SU-DHL-6 (cell line): Measurements from ENCODE around the gene LHX1.

Source experiments
- H2AFZ ChIP-seq: fragments of 200-600 bp; sonication (generic); 2 replicates; pipeline ENCODE4 v1.6.1; 2014; ENCODE audit warnings: low read depth, mild to moderate bottlenecking, moderate library complexity, mixed read lengths, antibody characterized with exemption, low read length; ENCODE audit not compliant: severe bottlenecking
- H3F3A ChIP-seq: fragments of 200-600 bp; shearing (Covaris generic); 2 replicates; pipeline ENCODE4 v1.6.0; 2016; ENCODE audit warnings: antibody characterized with exemption, mild to moderate bottlenecking; ENCODE audit not compliant: insufficient read depth
- H3K27ac ChIP-seq: fragments of 200-600 bp; sonication (generic); 2 replicates; pipeline ENCODE4 v1.5.1; 2016; ENCODE audit warnings: low read depth, mild to moderate bottlenecking, low read length, moderate library complexity, mixed read lengths
- H3K27me3 ChIP-seq: fragments of 200-600 bp; sonication (generic), shearing (Covaris generic); 2 replicates; pipeline ENCODE4 v1.6.0; 2014; ENCODE audit warnings: mild to moderate bottlenecking, low read length
- H3K36me3 ChIP-seq: fragments of 200-600 bp; sonication (generic); 2 replicates; pipeline ENCODE4 v1.6.1; 2014; ENCODE audit warnings: mild to moderate bottlenecking, low read length, mixed read lengths
- H3K4me2 ChIP-seq: fragments of 300-600, 200-600 bp; shearing (Covaris generic), sonication (generic); 2 replicates; pipeline ENCODE4 v1.6.0; 2014; ENCODE audit warnings: low read length, low read depth, mild to moderate bottlenecking; ENCODE audit not compliant: poor library complexity, severe bottlenecking
- H3K4me3 ChIP-seq: fragments of 200-600 bp; sonication (generic); 2 replicates; pipeline ENCODE4 v1.5.1; 2014; ENCODE audit warnings: antibody characterized with exemption, low read length, mild to moderate bottlenecking, mixed read lengths; ENCODE audit not compliant: insufficient read depth, poor library complexity, severe bottlenecking
- H3K79me2 ChIP-seq: fragments of 200-600 bp; sonication (generic); 2 replicates; pipeline ENCODE4 v1.6.1; 2014; ENCODE audit warnings: mild to moderate bottlenecking, low read length, moderate library complexity; ENCODE audit not compliant: insufficient read depth
- H3K9ac ChIP-seq: fragments of 200-600 bp; sonication (generic); 2 replicates; pipeline ENCODE4 v1.7.0; 2014; ENCODE audit warnings: mild to moderate bottlenecking, low read length
- H3K9me2 ChIP-seq: fragments of 200-600 bp; sonication (generic); replicated peaks from 2 replicates; pipeline ENCODE4 v1.6.1; 2014; ENCODE audit warnings: low read length; ENCODE audit not compliant: insufficient read depth
- H3K9me3 ChIP-seq: fragments of 200-600 bp; sonication (generic); 2 replicates; pipeline ENCODE4 v1.6.1; 2014; ENCODE audit warnings: low read length, mixed read lengths; ENCODE audit not compliant: insufficient read depth
- H4K20me1 ChIP-seq: fragments of 200-600 bp; sonication (generic); 2 replicates; pipeline ENCODE4 v1.6.1; 2014; ENCODE audit warnings: low read depth, mild to moderate bottlenecking, antibody characterized with exemption, low read length, moderate library complexity, mixed read lengths
- CTCF ChIP-seq: fragments of 200-600 bp; sonication (generic); IDR thresholded peaks from one replicate; pipeline ENCODE4 v1.5.1; 2017; ENCODE audit warnings: antibody characterized with exemption, mild to moderate bottlenecking, low read length, moderate library complexity; ENCODE audit not compliant: insufficient read depth, poor library complexity, severe bottlenecking
- EZH2phosphoT487 ChIP-seq: fragments of 200-600 bp; sonication (generic), shearing (Covaris generic); conservative IDR thresholded peaks from 2 replicates; pipeline ENCODE4 v1.6.1; 2018; ENCODE audit warnings: mild to moderate bottlenecking, antibody characterized with exemption, low read length, moderate library complexity, mixed read lengths

The LHX1 gene

DNA sequence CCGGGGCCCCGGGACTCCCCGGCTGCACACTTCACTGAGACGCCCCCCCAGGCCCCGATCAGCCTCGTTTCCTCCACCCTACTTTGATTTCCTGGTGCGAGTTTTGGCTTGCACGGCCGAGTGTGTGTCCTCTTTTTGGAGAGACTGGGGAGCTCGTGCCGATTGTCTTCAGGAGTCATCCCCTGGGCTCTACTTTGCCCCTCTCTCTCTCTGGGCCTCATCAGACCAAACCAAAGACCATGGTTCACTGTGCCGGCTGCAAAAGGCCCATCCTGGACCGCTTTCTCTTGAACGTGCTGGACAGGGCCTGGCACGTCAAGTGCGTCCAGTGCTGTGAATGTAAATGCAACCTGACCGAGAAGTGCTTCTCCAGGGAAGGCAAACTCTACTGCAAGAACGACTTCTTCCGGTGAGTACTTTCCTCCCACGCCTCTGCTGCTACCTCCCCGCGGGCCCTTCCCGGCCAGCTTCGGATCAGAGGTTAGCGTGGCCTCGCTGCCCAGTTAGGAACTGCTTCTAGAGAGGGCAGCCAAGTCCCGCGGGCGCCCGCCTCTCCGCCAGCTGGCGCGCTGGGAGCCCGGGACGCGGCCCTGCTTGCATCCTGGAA, 787 bp downstream of the LHX1 start:
- Histone ChIP-seq H3K79me2 (no peaks in the 10 kb centered on the region), H3F3A (no peaks in the 10 kb centered on the region), H3K9ac (no peak overlapping the region), H4K20me1 (no peaks in the 10 kb centered on the region), H3K27ac (no peak overlapping the region), H3K27me3 (no peaks in the 10 kb centered on the region), H3K4me3 (no peak overlapping the region), H3K9me3 (no peaks in the 10 kb centered on the region), H2AFZ (no peak overlapping the region), H3K36me3 (no peaks in the 10 kb centered on the region), H3K4me2 (no peak overlapping the region), H3K9me2 (no peaks in the 10 kb centered on the region)
- TF ChIP-seq EZH2phosphoT487: no peak
- no peak for TF ChIP-seq CTCF

DNA sequence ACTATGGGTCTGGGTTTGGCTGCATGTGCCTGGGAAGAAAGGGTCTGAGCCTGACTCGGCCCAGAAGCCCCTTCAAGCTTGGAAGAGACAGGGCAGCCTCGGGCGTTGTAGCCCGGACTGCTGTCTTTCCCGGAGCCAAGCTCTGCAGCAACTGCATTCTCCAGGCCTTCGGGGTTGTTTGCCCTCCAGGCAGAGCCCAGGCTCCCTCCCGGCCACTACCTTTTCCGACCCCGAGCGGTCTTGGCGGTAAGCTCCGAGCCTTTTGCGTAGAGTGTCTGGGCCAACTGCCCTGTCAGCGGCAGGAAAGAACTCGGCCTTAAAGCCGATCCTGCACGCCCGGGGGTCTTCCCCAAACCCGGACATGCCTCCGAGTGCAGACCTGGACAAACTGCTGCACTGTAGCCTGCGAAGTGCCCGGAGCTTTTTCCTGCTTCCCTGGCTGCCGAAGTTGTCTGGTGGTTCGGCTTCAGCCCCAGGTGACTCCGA, 1.3 kb downstream of the LHX1 start:
- no peaks in the 10 kb centered on the region for H3F3A ChIP-seq
- no peaks in the 10 kb centered on the region for H3K9me3 ChIP-seq
- no peak overlapping the region for H3K4me3 ChIP-seq
- no peaks in the 10 kb centered on the region for H4K20me1 ChIP-seq
- no peaks in the 10 kb centered on the region for H3K79me2 ChIP-seq
- no peak overlapping the region for H2AFZ ChIP-seq
- no peaks in the 10 kb centered on the region for H3K9me2 ChIP-seq
- no peak overlapping the region for H3K9ac ChIP-seq
- no peak for TF ChIP-seq CTCF
- no peak for TF ChIP-seq EZH2phosphoT487
- H3K36me3 ChIP-seq: no peaks in the 10 kb centered on the region
- no peak overlapping the region for H3K27ac ChIP-seq
- H3K27me3 ChIP-seq: no peaks in the 10 kb centered on the region
- H3K4me2 ChIP-seq: no peak overlapping the region

DNA sequence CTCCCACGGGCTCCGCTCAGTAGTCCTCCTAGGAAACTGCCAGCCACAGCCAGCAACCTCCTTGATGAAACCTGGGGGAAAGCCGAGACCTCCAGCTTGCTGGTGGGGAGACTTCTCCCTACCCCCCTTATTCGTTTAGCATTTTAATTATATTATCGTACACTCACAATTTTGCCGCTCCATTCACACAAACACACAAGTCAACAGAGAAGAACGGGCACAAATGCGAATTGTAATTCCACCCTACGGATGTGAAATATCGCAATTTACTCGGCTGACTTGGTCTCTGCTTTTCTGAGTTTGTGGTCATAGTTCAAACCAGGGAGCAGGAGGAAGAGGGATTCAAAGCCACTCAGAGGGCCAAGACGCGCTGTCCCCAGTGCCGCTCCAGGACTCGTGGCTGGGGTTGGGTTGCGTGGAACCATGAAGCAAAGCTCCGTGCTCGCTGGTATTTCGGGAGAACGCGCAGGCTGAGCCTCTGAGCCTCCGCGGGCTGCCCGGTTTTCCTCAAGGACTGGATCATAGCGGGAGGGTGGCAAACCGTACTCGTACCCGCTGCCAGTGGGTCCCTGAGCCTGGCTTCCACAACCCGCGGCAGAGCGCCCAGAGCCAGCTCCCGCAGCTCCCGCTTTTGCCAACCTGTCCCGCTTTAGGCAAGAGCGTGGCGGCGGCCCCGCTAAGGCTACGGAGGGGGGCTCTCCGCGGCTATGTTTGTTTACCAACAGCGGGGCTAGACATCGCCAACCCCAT, 2.0 kb downstream of the LHX1 start:
- Histone ChIP-seq H3F3A (no peaks in the 10 kb centered on the region), H3K9me2 (no peaks in the 10 kb centered on the region), H3K9me3 (no peaks in the 10 kb centered on the region), H4K20me1 (no peaks in the 10 kb centered on the region), H3K27me3 (no peaks in the 10 kb centered on the region), H3K4me2 (no peak overlapping the region), H3K79me2 (no peaks in the 10 kb centered on the region), H2AFZ (no peak overlapping the region), H3K9ac (no peak overlapping the region), H3K4me3 (no peak overlapping the region), H3K36me3 (no peaks in the 10 kb centered on the region), H3K27ac (no peak overlapping the region)
- no peak for TF ChIP-seq CTCF
- no peak for TF ChIP-seq EZH2phosphoT487
